GM19463 (cell line): ENCODE data around the gene GLCCI1.
A peak's percentile ranks its signal among the peaks of the same experiment; 100 is the strongest.

Source experiments
- ATAC-seq: cut with Tn5 transposase; IDR thresholded peaks from one replicate; pipeline ENCODE4 v1.9.1; 2021; ENCODE audit warnings: mild to moderate bottlenecking, moderate library complexity; ENCODE audit not compliant: unreplicated experiment

The GLCCI1 gene

GRCh38 chr7:7959979-7960670 is 8.5 kb upstream of the GLCCI1 start:
- peak; percentile 96 for ATAC-seq

- ATAC-seq = no peak
These were observed 5.7 kb upstream of the GLCCI1 start for GRCh38 chr7:7962851-7963250.

GRCh38 chr7:7964250-7964649 is 4.3 kb upstream of the GLCCI1 start:
- ATAC-seq = no peak

- no peak for ATAC-seq
These were observed 3.9 kb upstream of the GLCCI1 start for GRCh38 chr7:7964691-7965090.

GRCh38 chr7:7965301-7965700 is 3.3 kb upstream of the GLCCI1 start:
- ATAC-seq = no peak

GRCh38 chr7:7966141-7966734 is 2.4 kb upstream of the GLCCI1 start:
- peak; percentile 4 for ATAC-seq

- ATAC-seq = no peak
These were observed 581 bp upstream of the GLCCI1 start for GRCh38 chr7:7967886-7968543.

GRCh38 chr7:7969306-7970236 is 975 bp downstream of the GLCCI1 start:
- peak; percentile 2 for ATAC-seq

GRCh38 chr7:7970237-7970530 is 1.6 kb downstream of the GLCCI1 start:
- ATAC-seq = no peak

GRCh38 chr7:7970531-7971307 is 2.1 kb downstream of the GLCCI1 start:
- ATAC-seq = no peak

GRCh38 chr7:7971308-7972040 is 2.9 kb downstream of the GLCCI1 start:
- ATAC-seq = no peak

GRCh38 chr7:7972128-7972527 is 3.5 kb downstream of the GLCCI1 start:
- no peak for ATAC-seq

- ATAC-seq = no peak
These were observed 4.5 kb downstream of the GLCCI1 start for GRCh38 chr7:7972922-7973594.

GRCh38 chr7:7976677-7977076 is 8.1 kb downstream of the GLCCI1 start:
- no peak for ATAC-seq

- no peak for ATAC-seq
These were observed 9.2 kb downstream of the GLCCI1 start for GRCh38 chr7:7977774-7978173.

- ATAC-seq = no peak
These were observed 10.3 kb downstream of the GLCCI1 start for GRCh38 chr7:7978860-7979259.

GRCh38 chr7:7979558-7979957 is 11.0 kb downstream of the GLCCI1 start:
- ATAC-seq = no peak

GRCh38 chr7:7980134-7980533 is 11.5 kb downstream of the GLCCI1 start:
- no peak for ATAC-seq

- ATAC-seq = no peak
These were observed 14.3 kb downstream of the GLCCI1 start for GRCh38 chr7:7982904-7983303.
